Kidney (tissue), 14 donors: Measurements from ENCODE around the gene TRAPPC3L. TPM values are rescaled to one million over a fixed set of nuclear protein-coding genes. Genes with fewer than 3 reads are reported as not detected.
A peak's percentile ranks its signal among the peaks of the same experiment; 100 is the strongest.
"Not testable (repeated sequence)": the region's sequence is repeated elsewhere in the genome, so short reads cannot be mapped to it uniquely, and the experiment has no call there.

Source experiments
- DNase-seq, 5 donors: peaks; one replicate each; pipeline ENCODE4 v3.0.0-alpha.2; 2013 to 2020
- FAIRE-seq: peaks from 2 replicates; lab custom pipeline; 2012; peaks lifted over from hg19 to GRCh38; lab: Jason Lieb, UNC
- H3K27ac ChIP-seq, 2 donors: one replicate each; pipeline ENCODE4 v1.7.0; 2013; ENCODE audit warnings: low read depth in 2 of 2, low read length in 2 of 2, inconsistent platforms in 1 of 2
- H3K27me3 ChIP-seq: one replicate; pipeline ENCODE4 v1.7.1; 2013; ENCODE audit warnings: low read length, inconsistent platforms; ENCODE audit not compliant: control insufficient read depth, insufficient read depth
- H3K36me3 ChIP-seq, 3 donors: one replicate each; pipeline versions ENCODE4 v1.7.0 to v1.7.1; 2013; ENCODE audit warnings: low read length in 3 of 3, control low read depth in 1 of 3, inconsistent platforms in 1 of 3; ENCODE audit not compliant: insufficient read depth in 3 of 3, control insufficient read depth in 2 of 3
- H3K4me1 ChIP-seq, 3 donors: one replicate each; pipeline versions ENCODE4 v1.7.0 to v1.7.1; 2013; ENCODE audit warnings: low read length in 3 of 3, inconsistent platforms in 1 of 3, low read depth in 1 of 3; ENCODE audit not compliant: control insufficient read depth in 2 of 3, insufficient read depth in 2 of 3
- H3K4me3 ChIP-seq, 3 donors: one replicate each; pipeline versions ENCODE4 v1.7.0 to v1.8.1; 2013; ENCODE audit warnings: low read length in 3 of 3, control low read depth in 1 of 3, inconsistent platforms in 1 of 3
- H3K9ac ChIP-seq, 3 donors: one replicate each; pipeline versions ENCODE4 v1.7.0 to v1.7.1; 2013; ENCODE audit warnings: low read length in 3 of 3, control low read depth in 1 of 3, inconsistent platforms in 1 of 3
- H3K9me3 ChIP-seq, 3 donors: one replicate each; pipeline versions ENCODE4 v1.7.0 to v1.7.1; 2013; ENCODE audit warnings: low read length in 3 of 3, control low read depth in 1 of 3, inconsistent platforms in 1 of 3; ENCODE audit not compliant: control insufficient read depth in 2 of 3, insufficient read depth in 1 of 3
- CTCF ChIP-seq: IDR thresholded peaks from 3 replicates; pipeline ENCODE4 v1.5.1; 2012; ENCODE audit warnings: mild to moderate bottlenecking, moderate library complexity, borderline replicate concordance; ENCODE audit not compliant: insufficient read depth; ENCODE audit errors: extremely low read depth
- intact Hi-C: fragments of 100-400 bp; cut with DNase I; formaldehyde crosslinking; loops from one replicate; pipeline ENCODE4 v1.11.1; 2022
- polyA plus RNA-seq: library from polyadenylated mRNA; stranded (reverse); fragments of 350-450 nt; fragmentation: Illumina TruSeq; extraction: RNeasy Lipid Tissue Mini Kit (QIAGEN cat#74804); gene quantifications from one replicate; pipeline ENCODE4 v1.2.3, GENCODE V29; 2014; ENCODE audit warnings: low read depth, low replicate concordance; ENCODE audit not compliant: insufficient read depth
- total RNA-seq: library from RNA; stranded (reverse); fragmentation: NEBNext Ultra II Directional; extraction: Animal tissue kit (Norgen Biotek cat#: 25700); gene quantifications from one replicate; pipeline ENCODE4 v1.2.1, GENCODE V29; 2021
- donor health status: control.
- donor health status: control.
- donor health status: control.
- donor health status: control.
- donor health status: control.
- donor health status: DM: yes; HTN: yes; CAD: no.
- donor health status: Normal renal cell carcinoma (clear cell type).

TRAPPC3L gene
- total and polyA plus RNA-seq, 2 donors from 2014 or later = not detected

GRCh38 chr6:116497113-116497676 lies 48.3 kb downstream of the TRAPPC3L start:
- H3K27ac ChIP-seq = no peak overlapping the region
- DNase-seq (peak in 3 of 5 donors; percentile 31 to 41 (median 40)), FAIRE-seq (no peak)
- no peak overlapping the region for H3K9ac ChIP-seq
- no peak for TF ChIP-seq CTCF
- H3K27me3 ChIP-seq = no peaks in the 10 kb centered on the region
- intact Hi-C loops = no loop called here
- no peaks in the 10 kb centered on the region for H3K36me3 ChIP-seq
- H3K4me3 ChIP-seq = no peak overlapping the region
- no peaks in the 10 kb centered on the region for H3K4me1 ChIP-seq
- H3K9me3 ChIP-seq = no peaks in the 10 kb centered on the region

DNA sequence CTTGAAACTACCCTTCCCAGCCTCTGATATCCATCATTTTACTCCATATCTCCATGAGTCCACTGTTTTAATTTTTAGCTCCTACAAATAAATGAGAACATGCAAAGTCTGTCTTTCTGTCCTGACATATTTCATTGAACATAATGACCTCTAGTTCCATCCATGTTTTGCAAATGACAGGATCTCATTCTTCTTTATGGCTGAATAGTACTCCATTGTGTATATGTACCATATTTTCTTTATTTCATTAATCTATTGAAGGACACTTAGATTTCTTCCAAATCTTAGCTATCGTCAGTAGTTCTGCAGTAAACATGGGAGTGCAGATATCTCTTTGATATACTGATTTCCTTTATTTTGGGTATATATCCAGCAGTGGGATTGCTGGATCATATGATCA lies 50.3 kb downstream of the TRAPPC3L start:
- intact Hi-C loops, H3K9me3 ChIP-seq, H3K36me3 ChIP-seq, H3K27me3 ChIP-seq, H3K4me1 ChIP-seq, FAIRE-seq, DNase-seq, H3K4me3 ChIP-seq, H3K27ac ChIP-seq, H3K9ac ChIP-seq: not testable (repeated sequence)

GRCh38 chr6:116492331-116493067 lies 53.0 kb downstream of the TRAPPC3L start:
- no peak overlapping the region for H3K27ac ChIP-seq
- intact Hi-C loops = no loop called here
- H3K4me3 ChIP-seq = no peak overlapping the region
- no peak overlapping the region for H3K9ac ChIP-seq
- no peaks in the 10 kb centered on the region for H3K9me3 ChIP-seq
- no peaks in the 10 kb centered on the region for H3K27me3 ChIP-seq
- no peaks in the 10 kb centered on the region for H3K4me1 ChIP-seq
- TF ChIP-seq CTCF = no peak
- DNase-seq (no peak), FAIRE-seq (no peak)
- H3K36me3 ChIP-seq = no peaks in the 10 kb centered on the region

GRCh38 chr6:116491610-116492330 lies 53.7 kb downstream of the TRAPPC3L start:
- TF ChIP-seq CTCF = no peak
- no peak for FAIRE-seq
- Histone ChIP-seq H3K4me3 (no peak overlapping the region), H3K9ac (no peak overlapping the region), H3K27ac (no peak overlapping the region), H3K36me3 (no peaks in the 10 kb centered on the region), H3K4me1 (no peaks in the 10 kb centered on the region), H3K27me3 (no peaks in the 10 kb centered on the region), H3K9me3 (no peaks in the 10 kb centered on the region)
- intact Hi-C loops = no loop called here
- DNase-seq = no peak
